ENCODE measurements around the gene HECTD1.
"Not testable (repeated sequence)": the region's sequence is repeated elsewhere in the genome, so short reads cannot be mapped to it uniquely, and the experiment has no call there.

Gene HECTD1

GRCh38 chr14:31052905-31053586 is 154.5 kb downstream of the HECTD1 start:
- H2AFZ ChIP-seq (ENCODE audit: low read length, unreplicated experiment): peak overlapping the region; percentile 15
- H3K27ac ChIP-seq (ENCODE audit: low read depth, low read length); H3K4me3 ChIP-seq (ENCODE audit: low read depth, low read length); H3K79me2 ChIP-seq (ENCODE audit: control insufficient read depth, insufficient read depth, low read length, unreplicated experiment); H3K27me3 ChIP-seq (ENCODE audit: insufficient read depth, low read length); H3K36me3 ChIP-seq (ENCODE audit: insufficient read depth, low read length); H3K4me1 ChIP-seq (ENCODE audit: control insufficient read depth, insufficient read depth, low read length, unreplicated experiment): not testable (repeated sequence)

GRCh38 chr14:31051511-31051910 is 156.1 kb downstream of the HECTD1 start:
- Histone ChIP-seq H3K4me3 (ENCODE audit: low read depth, low read length) (no peak overlapping the region), H3K27ac (ENCODE audit: low read depth, low read length) (no peak overlapping the region), H2AFZ (ENCODE audit: low read length, unreplicated experiment) (no peak overlapping the region), H3K27me3 (ENCODE audit: insufficient read depth, low read length) (no peaks in the 10 kb centered on the region), H3K79me2 (ENCODE audit: control insufficient read depth, insufficient read depth, low read length, unreplicated experiment) (no peaks in the 10 kb centered on the region), H3K36me3 (ENCODE audit: insufficient read depth, low read length) (no peaks in the 10 kb centered on the region), H3K4me1 (ENCODE audit: control insufficient read depth, insufficient read depth, low read length, unreplicated experiment) (peaks cover 9% of the 10 kb centered on the region)

DNA sequence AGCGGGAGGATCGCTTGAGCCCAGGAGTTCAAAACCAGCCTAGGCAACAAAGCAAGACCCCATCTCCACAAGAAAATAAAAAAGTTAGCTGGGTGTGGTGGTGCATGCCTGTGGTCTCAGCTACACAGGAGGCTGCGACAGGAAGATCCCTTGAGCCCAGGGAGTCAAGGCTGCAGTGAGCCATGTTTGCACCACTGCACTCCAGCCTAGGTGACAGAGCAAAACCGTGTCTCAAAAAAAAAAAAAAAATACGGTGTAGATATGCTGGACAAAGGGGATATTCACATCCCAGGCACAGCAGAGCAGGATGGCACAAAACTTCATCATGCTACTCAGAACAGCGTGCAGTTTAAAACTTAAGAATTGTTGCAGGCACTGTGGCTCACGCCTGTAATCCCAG is 156.6 kb downstream of the HECTD1 start:
- Histone ChIP-seq H3K27ac (ENCODE audit: low read depth, low read length) (no peak overlapping the region), H2AFZ (ENCODE audit: low read length, unreplicated experiment) (no peak overlapping the region), H3K27me3 (ENCODE audit: insufficient read depth, low read length) (no peaks in the 10 kb centered on the region), H3K4me1 (ENCODE audit: control insufficient read depth, insufficient read depth, low read length, unreplicated experiment) (peaks cover 9% of the 10 kb centered on the region), H3K4me3 (ENCODE audit: low read depth, low read length) (no peak overlapping the region), H3K36me3 (ENCODE audit: insufficient read depth, low read length) (no peaks in the 10 kb centered on the region), H3K79me2 (ENCODE audit: control insufficient read depth, insufficient read depth, low read length, unreplicated experiment) (no peaks in the 10 kb centered on the region)

Data from ACC112 (cell line).